Vagina (tissue), 2 donors: ENCODE results near the gene BCL11A. TPM values are rescaled to one million over a fixed set of nuclear protein-coding genes. Genes with fewer than 3 reads are reported as not detected.

Experiments
- DNase-seq, 2 donors: peaks; one replicate each; pipeline ENCODE4 v3.0.0-alpha.2; 2017; ENCODE audit errors: extremely low spot score in 2 of 2
- H3K27ac ChIP-seq: fragments of 200-600 bp; sonication (generic); one replicate; pipeline ENCODE4 v1.5.1; 2019
- H3K27me3 ChIP-seq: fragments of 200-600 bp; sonication (generic); one replicate; pipeline ENCODE4 v1.5.1; 2019
- H3K36me3 ChIP-seq, 2 donors: fragments of 200-600 bp; sonication (generic); one replicate each; pipeline ENCODE4 v1.5.1; 2017 to 2019
- H3K4me1 ChIP-seq: fragments of 200-600 bp; sonication (generic); one replicate; pipeline ENCODE4 v1.5.1; 2019
- H3K4me3 ChIP-seq, 2 donors: fragments of 200-600 bp; sonication (generic); 1 replicate in 1 of 2; 2 replicates in 1 of 2; pipeline ENCODE4 v1.5.1; 2016 to 2019
- H3K9me3 ChIP-seq: fragments of 200-600 bp; sonication (generic); one replicate; pipeline ENCODE4 v1.5.1; 2019
- CTCF ChIP-seq, 3 experiments: fragments of 450-650 bp in 2 of 3; fragments of 200-600 bp in 1 of 3; sonication (generic) in 1 of 3; IDR thresholded peaks; one replicate each; pipeline ENCODE4 v1.5.1; 2017 to 2019; ENCODE audit warnings: antibody characterized with exemption in 3 of 3, mild to moderate bottlenecking in 2 of 3, moderate library complexity in 2 of 3
- POLR2A ChIP-seq, 2 donors: fragments of 450-650 bp; IDR thresholded peaks; one replicate each; pipeline ENCODE4 v1.6.1; 2017; ENCODE audit warnings: antibody characterized with exemption in 2 of 2, mild to moderate bottlenecking in 2 of 2, moderate library complexity in 2 of 2
- POLR2AphosphoS5 ChIP-seq, 2 donors: sonication (generic); formaldehyde crosslinking; IDR thresholded peaks; one replicate each; pipeline ENCODE4 v1.9.0; 2017; ENCODE audit warnings: antibody characterized with exemption in 2 of 2, mild to moderate bottlenecking in 2 of 2, low read depth in 1 of 2; ENCODE audit not compliant: insufficient read depth in 1 of 2
- intact Hi-C: fragments of 100-400 bp; cut with DNase I; formaldehyde crosslinking; loops from one replicate; pipeline ENCODE4 v1.15.1; 2023
- total RNA-seq: library from RNA; depleted of rRNA; stranded (reverse); fragments of >200 nt; gene quantifications from one replicate; pipeline ENCODE4 v1.2.3, GENCODE V29; 2016

The BCL11A gene
- total RNA-seq, 1 donor from 2014 or later: 48.4 TPM

GRCh38 chr2:60445684-60446179 is 107.7 kb downstream of the BCL11A start:
- Histone ChIP-seq H3K4me3 (no peak overlapping the region), H3K9me3 (no peaks in the 10 kb centered on the region), H3K27me3 (no peaks in the 10 kb centered on the region), H3K4me1 (no peaks in the 10 kb centered on the region), H3K36me3 (no peaks in the 10 kb centered on the region), H3K27ac (no peak overlapping the region)
- intact Hi-C loops: no loop called here
- no peak for DNase-seq
- TF ChIP-seq CTCF (IDR thresholded peaks at IDR 0.05): no peak
- no peak for TF ChIP-seq POLR2A (IDR thresholded peaks at IDR 0.05)
- no peak for TF ChIP-seq POLR2AphosphoS5 (IDR thresholded peaks at IDR 0.05; ENCODE audit: insufficient read depth in 1 of 2, low read depth in 1 of 2)

- Histone ChIP-seq H3K4me3 (no peak overlapping the region), H3K36me3 (no peaks in the 10 kb centered on the region), H3K9me3 (no peaks in the 10 kb centered on the region), H3K27me3 (no peaks in the 10 kb centered on the region), H3K4me1 (no peaks in the 10 kb centered on the region), H3K27ac (no peak overlapping the region)
- intact Hi-C loops: no loop called here
- no peak for DNase-seq
- TF ChIP-seq CTCF (IDR thresholded peaks at IDR 0.05) (no peak), POLR2A (IDR thresholded peaks at IDR 0.05) (no peak), POLR2AphosphoS5 (IDR thresholded peaks at IDR 0.05; ENCODE audit: insufficient read depth in 1 of 2, low read depth in 1 of 2) (peak in 1 of 2 donors; percentile 50)
Observed at GRCh38 chr2:60442608-60443007, 110.8 kb downstream of the BCL11A start.

- no peak overlapping the region for H3K4me3 ChIP-seq
- no peak overlapping the region for H3K27ac ChIP-seq
- H3K27me3 ChIP-seq: no peaks in the 10 kb centered on the region
- no peaks in the 10 kb centered on the region for H3K9me3 ChIP-seq
- no peak for TF ChIP-seq CTCF (IDR thresholded peaks at IDR 0.05)
- intact Hi-C loops: no loop called here
- no peak for DNase-seq
- no peaks in the 10 kb centered on the region for H3K4me1 ChIP-seq
- no peaks in the 10 kb centered on the region for H3K36me3 ChIP-seq
Observed at GRCh38 chr2:60441800-60442199, 111.7 kb downstream of the BCL11A start.

GRCh38 chr2:60440767-60441163 is 112.7 kb downstream of the BCL11A start:
- intact Hi-C loops: no loop called here
- DNase-seq: no peak

More at GRCh38 chr2:60440767-60441163, 112.7 kb downstream of the BCL11A start:
- Histone ChIP-seq H3K9me3 (no peaks in the 10 kb centered on the region), H3K36me3 (no peaks in the 10 kb centered on the region), H3K27me3 (no peaks in the 10 kb centered on the region), H3K4me3 (no peak overlapping the region), H3K4me1 (no peaks in the 10 kb centered on the region), H3K27ac (no peak overlapping the region)
- TF ChIP-seq CTCF (IDR thresholded peaks at IDR 0.05): no peak
- TF ChIP-seq POLR2AphosphoS5 (IDR thresholded peaks at IDR 0.05; ENCODE audit: insufficient read depth in 1 of 2, low read depth in 1 of 2): no peak
